Measurements from ENCODE around the gene NCKAP5L.
A peak's percentile ranks its signal among the peaks of the same experiment; 100 is the strongest.
"Not testable (repeated sequence)": the region's sequence is repeated elsewhere in the genome, so short reads cannot be mapped to it uniquely, and the experiment has no call there.

The NCKAP5L gene, protein sequence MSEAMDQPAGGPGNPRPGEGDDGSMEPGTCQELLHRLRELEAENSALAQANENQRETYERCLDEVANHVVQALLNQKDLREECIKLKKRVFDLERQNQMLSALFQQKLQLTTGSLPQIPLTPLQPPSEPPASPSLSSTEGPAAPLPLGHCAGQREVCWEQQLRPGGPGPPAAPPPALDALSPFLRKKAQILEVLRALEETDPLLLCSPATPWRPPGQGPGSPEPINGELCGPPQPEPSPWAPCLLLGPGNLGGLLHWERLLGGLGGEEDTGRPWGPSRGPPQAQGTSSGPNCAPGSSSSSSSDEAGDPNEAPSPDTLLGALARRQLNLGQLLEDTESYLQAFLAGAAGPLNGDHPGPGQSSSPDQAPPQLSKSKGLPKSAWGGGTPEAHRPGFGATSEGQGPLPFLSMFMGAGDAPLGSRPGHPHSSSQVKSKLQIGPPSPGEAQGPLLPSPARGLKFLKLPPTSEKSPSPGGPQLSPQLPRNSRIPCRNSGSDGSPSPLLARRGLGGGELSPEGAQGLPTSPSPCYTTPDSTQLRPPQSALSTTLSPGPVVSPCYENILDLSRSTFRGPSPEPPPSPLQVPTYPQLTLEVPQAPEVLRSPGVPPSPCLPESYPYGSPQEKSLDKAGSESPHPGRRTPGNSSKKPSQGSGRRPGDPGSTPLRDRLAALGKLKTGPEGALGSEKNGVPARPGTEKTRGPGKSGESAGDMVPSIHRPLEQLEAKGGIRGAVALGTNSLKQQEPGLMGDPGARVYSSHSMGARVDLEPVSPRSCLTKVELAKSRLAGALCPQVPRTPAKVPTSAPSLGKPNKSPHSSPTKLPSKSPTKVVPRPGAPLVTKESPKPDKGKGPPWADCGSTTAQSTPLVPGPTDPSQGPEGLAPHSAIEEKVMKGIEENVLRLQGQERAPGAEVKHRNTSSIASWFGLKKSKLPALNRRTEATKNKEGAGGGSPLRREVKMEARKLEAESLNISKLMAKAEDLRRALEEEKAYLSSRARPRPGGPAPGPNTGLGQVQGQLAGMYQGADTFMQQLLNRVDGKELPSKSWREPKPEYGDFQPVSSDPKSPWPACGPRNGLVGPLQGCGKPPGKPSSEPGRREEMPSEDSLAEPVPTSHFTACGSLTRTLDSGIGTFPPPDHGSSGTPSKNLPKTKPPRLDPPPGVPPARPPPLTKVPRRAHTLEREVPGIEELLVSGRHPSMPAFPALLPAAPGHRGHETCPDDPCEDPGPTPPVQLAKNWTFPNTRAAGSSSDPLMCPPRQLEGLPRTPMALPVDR (N-terminal part only)
- 21.9 to 31.6 reads per million in 2 donors for total RNA-seq

DNA sequence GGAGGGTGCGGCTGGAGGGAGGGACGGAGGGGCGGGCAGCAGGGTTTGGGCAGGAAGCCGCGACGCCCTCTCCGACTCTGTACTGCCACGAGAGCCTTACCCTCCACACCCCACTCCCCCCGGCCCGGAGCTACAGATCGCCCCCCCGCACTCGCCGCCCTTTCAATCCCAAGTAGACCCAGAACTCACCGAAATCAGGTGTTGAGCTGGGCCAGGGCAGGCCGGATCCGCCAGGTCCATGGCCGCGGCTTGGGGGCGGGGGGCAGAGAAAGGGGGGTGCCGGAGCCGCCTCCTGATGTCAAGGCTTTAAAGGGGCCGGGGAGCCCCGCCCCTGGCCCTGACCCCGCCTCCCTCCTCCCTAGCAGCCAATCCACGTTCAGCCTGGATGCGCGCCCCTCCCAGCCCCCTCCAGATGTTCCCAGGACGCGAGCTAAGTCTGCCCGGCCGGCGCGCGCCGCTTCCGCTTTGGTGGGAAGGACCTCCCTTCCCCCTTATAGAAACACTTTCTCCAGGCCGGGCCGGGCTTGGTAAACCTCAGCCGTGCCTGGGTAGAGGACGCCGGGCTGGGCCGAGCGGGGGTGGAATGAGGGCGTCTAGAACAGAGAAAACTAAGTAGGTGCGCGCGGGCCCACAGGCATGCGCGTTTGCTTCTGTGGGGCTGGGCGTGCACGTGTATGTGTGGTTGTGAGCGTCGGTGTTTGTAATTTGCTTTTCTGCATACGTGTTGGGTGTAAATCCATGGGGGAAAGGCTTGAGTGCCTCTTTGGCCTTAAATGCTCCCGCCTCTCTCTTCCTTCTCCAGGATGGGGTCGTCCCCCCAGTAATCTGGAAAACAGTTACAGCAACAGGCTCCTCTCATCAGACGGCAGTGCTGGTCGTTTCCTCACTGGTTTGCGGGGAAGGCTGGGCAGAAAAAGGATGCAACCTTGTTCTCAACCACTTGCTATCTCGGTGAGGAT, at the start of gene NCKAP5L:
TSS of gene NCKAP5L (minus strand) at position 281 of the 959 bp plus-strand sequence. CDS start 24,369 bp downstream, outside the sequence.
- DNase-seq = peak; percentile 94

- no peak for DNase-seq
These were observed 48.9 kb upstream of the NCKAP5L start for GRCh38 chr12:49877066-49877465.

DNA sequence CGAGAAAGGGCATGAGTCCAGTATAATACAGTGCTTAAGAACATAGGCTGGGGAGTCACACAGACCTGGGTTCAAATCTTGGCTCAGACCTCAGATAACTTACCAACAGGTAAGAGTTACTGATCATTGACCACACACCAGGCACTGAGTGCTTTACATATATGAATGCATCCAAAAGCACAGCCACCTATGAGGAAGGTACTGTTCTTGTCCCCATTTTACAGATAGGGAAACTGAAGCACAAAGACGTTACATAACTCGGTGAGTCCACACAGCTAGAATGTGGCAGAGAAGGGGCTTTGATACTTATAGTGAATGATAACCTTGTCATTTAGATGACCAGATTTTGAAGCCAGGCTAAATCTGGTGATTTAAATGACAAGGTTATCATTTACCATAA, 47.9 kb upstream of the NCKAP5L start:
- DNase-seq = no peak

- no peak for DNase-seq
These were observed 47.0 kb upstream of the NCKAP5L start for GRCh38 chr12:49875115-49875720.

- no peak for DNase-seq
These were observed 46.1 kb upstream of the NCKAP5L start for GRCh38 chr12:49874142-49874897.

- DNase-seq = no peak
These were observed 45.2 kb upstream of the NCKAP5L start for GRCh38 chr12:49873361-49873934.

DNA sequence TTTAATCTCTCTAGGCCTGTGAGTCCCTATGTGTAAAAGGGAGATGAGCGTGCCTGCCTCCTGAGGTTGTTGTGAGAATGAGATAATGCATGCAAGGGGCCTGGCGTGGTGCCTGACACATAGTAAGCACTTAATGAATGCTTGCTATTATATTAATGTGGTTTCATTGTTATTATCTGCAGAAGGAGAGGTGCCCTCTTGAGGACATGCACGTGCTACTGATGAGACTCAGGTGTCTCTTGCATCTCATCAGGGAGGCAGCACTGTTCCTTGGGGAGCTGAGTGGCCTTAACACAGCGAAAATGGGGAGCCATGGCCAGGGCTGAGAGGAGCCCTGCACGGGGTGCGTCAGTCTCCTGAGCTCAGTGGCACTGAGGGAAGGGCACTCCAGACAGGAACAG, 44.6 kb upstream of the NCKAP5L start:
- no peak for DNase-seq

DNA sequence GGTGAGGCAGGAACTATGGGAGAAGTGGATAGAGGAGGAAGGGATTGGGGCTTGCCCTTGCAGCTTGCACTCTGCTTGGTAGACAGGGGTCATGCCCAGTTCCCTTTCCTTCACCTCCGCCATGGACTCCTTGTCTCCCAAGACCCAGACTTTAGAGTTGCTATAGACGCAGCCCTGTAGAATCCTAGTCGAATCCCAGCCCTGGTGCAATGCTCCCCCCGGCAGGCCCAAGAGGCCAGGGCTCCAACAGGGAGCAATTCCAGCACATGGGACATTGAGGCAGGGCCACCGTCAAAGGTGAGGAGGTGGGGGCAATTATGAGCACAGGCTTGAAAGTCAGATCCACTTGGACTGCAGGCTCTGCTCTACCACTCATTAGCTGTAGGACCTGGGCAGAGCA, 44.2 kb upstream of the NCKAP5L start:
- DNase-seq = no peak

- not testable (repeated sequence) for DNase-seq
These were observed 43.6 kb upstream of the NCKAP5L start for GRCh38 chr12:49871811-49872251.

DNA sequence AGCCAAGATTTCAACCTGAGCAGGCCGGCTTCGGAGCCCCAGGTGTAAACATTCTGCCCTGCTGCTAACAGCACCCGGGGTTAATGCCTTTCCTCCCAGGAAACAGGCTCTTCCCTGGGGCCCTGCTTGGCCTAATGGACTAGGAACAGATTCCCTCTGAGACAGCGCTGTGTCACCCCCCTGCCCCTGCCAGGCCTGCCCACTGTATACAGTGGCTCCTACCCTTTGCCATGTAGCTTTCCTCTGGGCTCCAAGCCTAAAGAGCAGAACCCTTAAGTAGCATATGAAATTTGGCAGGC, 43.0 kb upstream of the NCKAP5L start:
- DNase-seq = no peak

- DNase-seq = no peak
These were observed 42.5 kb upstream of the NCKAP5L start for GRCh38 chr12:49870501-49871262.

- no peak for DNase-seq
These were observed 41.7 kb upstream of the NCKAP5L start for GRCh38 chr12:49869816-49870500.

DNA sequence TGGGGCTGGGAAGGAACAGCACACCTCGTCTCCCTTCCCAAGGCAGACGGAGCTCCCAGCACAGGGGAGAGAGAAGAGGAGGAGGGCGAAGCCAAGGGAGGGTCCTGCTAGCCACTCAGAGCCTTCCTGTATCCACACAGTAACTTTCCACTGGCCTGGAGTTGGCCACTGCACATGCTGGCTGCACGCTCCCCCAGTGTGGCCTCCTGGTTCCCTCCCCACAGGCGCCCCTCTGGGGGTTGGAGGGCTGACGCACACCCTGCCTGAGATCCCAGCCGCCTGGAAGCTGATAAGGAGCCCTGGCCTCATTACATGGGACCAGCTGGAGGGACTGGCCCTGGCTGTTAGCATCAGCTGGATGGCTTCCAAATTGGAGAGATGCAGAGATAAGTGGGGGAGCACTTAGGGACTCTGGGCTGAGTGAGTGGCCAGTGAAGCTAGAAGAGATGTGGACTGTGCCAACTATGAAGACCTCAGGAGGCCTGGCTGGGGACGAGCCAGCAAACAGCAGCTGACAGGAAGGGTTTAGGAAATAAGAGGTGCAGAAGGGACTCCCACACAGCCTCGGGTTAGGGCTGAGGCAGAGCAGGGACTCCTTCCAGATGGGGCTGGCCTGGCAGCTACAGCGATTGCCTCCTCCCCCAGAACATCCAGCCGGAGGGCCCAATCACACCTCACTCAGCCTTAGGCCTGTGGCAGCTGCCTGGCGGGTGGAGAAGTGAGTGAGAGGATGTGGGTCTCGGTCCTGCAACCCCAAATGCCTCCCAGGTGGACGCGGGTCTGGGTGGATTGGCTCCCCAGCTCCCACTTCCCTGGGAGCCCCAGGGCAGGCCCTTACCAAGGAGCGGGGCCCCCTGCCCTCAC, 41.0 kb upstream of the NCKAP5L start:
- DNase-seq = no peak

- DNase-seq = no peak
These were observed 40.2 kb upstream of the NCKAP5L start for GRCh38 chr12:49868449-49868848.

GRCh38 chr12:49867570-49868341, 39.5 kb upstream of the NCKAP5L start:
- no peak for DNase-seq

DNA sequence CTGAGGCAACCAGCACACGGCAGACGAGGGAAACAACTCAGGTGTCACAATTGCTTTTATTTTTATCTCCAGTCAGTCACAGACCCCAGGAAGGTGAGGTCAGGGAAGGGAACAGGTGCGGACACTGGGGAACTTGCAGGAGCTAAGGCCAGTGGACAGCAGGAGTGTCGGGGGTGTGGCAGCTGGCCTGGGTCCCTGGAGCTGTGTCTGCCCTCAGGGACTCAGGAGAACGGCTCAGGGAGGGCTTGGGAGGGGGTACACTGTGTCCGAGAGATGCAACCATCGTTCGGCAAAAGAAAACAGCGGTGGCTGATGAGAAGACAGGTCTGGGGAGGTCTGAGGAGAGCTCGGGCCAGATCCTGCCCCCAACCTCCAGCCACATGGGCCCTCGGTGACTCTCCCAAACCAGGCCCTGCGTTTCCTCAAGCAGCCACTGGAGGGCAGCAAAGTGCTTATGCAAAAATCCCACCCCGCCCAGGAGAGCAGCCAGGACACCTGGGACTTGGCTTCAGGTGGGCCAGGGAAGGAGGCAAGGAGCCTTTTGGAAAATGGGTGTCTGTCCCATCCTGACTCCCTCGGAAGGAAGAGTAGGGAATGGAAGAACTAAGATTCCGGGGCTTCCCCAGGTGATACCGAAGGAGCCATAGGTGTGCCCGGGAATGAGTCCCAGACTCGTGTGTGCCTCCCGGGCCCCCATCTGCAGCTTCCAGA, 38.8 kb upstream of the NCKAP5L start:
- DNase-seq = no peak
